ENCODE measurements around the gene SUSD6.
A peak's percentile ranks its signal among the peaks of the same experiment; 100 is the strongest.

SUSD6 gene

DNA sequence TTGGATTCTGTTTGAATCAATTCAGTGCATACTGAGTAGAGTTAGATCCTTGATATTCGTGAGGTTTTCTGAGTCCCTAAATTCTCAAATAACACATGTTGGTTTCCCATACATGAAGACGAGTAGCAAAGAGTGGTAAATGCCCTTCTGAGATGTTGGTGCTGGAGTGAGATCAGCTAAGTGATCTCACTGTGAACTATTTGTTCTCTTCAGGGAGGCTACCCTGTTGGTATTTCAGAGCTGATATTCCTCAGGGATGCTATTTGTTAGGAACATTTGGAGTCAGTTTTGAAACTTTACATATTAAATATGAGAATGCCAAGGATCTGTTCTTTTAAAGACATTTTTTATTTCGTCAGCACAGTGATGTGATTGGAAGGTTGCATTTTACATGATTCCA lies 54.7 kb downstream of the SUSD6 start:
- DNase-seq (ENCODE audit: low read depth in 1 of 2, low spot score in 1 of 2) = no peak
- no peak overlapping the region for H3K27ac ChIP-seq (replicated peaks)
- H3K4me3 ChIP-seq (replicated peaks; ENCODE audit: insufficient read depth, low read length) = no peak overlapping the region
- no peaks in the 10 kb centered on the region for H3K27me3 ChIP-seq (ENCODE audit: insufficient read depth, poor library complexity, severe bottlenecking)
- TF ChIP-seq, protein P1, sequence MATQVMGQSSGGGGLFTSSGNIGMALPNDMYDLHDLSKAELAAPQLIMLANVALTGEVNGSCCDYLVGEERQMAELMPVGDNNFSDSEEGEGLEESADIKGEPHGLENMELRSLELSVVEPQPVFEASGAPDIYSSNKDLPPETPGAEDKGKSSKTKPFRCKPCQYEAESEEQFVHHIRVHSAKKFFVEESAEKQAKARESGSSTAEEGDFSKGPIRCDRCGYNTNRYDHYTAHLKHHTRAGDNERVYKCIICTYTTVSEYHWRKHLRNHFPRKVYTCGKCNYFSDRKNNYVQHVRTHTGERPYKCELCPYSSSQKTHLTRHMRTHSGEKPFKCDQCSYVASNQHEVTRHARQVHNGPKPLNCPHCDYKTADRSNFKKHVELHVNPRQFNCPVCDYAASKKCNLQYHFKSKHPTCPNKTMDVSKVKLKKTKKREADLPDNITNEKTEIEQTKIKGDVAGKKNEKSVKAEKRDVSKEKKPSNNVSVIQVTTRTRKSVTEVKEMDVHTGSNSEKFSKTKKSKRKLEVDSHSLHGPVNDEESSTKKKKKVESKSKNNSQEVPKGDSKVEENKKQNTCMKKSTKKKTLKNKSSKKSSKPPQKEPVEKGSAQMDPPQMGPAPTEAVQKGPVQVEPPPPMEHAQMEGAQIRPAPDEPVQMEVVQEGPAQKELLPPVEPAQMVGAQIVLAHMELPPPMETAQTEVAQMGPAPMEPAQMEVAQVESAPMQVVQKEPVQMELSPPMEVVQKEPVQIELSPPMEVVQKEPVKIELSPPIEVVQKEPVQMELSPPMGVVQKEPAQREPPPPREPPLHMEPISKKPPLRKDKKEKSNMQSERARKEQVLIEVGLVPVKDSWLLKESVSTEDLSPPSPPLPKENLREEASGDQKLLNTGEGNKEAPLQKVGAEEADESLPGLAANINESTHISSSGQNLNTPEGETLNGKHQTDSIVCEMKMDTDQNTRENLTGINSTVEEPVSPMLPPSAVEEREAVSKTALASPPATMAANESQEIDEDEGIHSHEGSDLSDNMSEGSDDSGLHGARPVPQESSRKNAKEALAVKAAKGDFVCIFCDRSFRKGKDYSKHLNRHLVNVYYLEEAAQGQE (IDR thresholded peaks at IDR 0.05; ENCODE audit: insufficient replicate concordance, low read depth) = no peak
- TF ChIP-seq GABPA (IDR thresholded peaks at IDR 0.05; ENCODE audit: low read depth) = no peak
- no peak for TF ChIP-seq POLR2AphosphoS5 (IDR thresholded peaks at IDR 0.05; ENCODE audit: low read depth)
- TF ChIP-seq, protein P2, sequence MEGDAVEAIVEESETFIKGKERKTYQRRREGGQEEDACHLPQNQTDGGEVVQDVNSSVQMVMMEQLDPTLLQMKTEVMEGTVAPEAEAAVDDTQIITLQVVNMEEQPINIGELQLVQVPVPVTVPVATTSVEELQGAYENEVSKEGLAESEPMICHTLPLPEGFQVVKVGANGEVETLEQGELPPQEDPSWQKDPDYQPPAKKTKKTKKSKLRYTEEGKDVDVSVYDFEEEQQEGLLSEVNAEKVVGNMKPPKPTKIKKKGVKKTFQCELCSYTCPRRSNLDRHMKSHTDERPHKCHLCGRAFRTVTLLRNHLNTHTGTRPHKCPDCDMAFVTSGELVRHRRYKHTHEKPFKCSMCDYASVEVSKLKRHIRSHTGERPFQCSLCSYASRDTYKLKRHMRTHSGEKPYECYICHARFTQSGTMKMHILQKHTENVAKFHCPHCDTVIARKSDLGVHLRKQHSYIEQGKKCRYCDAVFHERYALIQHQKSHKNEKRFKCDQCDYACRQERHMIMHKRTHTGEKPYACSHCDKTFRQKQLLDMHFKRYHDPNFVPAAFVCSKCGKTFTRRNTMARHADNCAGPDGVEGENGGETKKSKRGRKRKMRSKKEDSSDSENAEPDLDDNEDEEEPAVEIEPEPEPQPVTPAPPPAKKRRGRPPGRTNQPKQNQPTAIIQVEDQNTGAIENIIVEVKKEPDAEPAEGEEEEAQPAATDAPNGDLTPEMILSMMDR (IDR thresholded peaks at IDR 0.05; ENCODE audit: insufficient read depth, low read length) = no peak
- no peak for TF ChIP-seq SPI1 (IDR thresholded peaks at IDR 0.05; ENCODE audit: borderline replicate concordance, low read depth)

DNA sequence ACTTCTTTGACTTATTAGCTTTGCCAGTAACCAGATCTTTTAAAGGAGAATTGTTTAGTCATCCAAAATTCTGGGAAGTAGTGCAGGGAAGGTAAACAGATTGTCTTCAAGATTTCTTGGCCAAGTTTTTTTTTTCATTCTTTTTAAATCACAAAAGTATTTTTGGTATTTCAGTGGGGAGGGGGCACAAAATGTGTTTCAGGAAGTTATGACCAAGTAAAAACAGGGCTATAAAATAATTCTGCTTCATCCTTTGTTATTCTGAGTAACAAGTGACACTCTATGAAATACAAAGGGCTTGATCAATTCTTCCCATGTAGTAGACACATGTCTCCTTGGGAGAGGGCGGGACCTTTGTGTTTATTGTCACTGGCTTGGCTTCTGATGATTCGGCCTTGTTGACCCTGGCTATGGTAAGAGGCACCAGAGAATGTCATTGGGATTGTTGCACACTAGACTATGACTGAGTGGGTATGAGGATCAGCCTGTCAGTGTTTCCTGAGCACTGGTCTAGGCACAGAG lies 55.4 kb downstream of the SUSD6 start:
- TF ChIP-seq, protein P1 (IDR thresholded peaks at IDR 0.05; ENCODE audit: insufficient replicate concordance, low read depth) = no peak
- no peak for TF ChIP-seq POLR2AphosphoS5 (IDR thresholded peaks at IDR 0.05; ENCODE audit: low read depth)
- TF ChIP-seq GABPA (IDR thresholded peaks at IDR 0.05; ENCODE audit: low read depth) = no peak
- Histone ChIP-seq H3K4me3 (replicated peaks; ENCODE audit: insufficient read depth, low read length) (no peak overlapping the region), H3K27ac (replicated peaks) (no peak overlapping the region), H3K27me3 (ENCODE audit: insufficient read depth, poor library complexity, severe bottlenecking) (no peaks in the 10 kb centered on the region)
- no peak for DNase-seq (ENCODE audit: low read depth in 1 of 2, low spot score in 1 of 2)

DNA sequence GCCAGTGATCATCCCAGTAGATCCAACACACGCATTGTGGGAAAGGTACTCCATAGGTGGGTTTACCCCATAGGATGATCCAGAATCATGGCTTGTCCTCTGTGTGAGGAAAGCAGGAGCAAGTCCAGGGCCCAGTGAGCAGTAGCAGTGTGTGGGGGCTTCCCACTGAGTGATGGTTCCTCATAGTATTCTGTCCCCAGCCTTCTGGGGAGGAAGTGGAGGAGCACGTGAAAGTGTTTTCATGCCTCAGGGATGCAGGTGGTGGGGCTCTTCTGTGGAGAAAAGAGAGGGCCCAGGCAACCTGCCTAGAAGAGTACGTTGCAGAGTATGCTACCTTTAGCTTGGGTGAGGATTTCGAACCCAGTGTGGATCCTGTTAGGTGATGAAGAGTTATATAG lies 56.5 kb downstream of the SUSD6 start:
- Histone ChIP-seq H3K27ac (replicated peaks) (no peak overlapping the region), H3K27me3 (ENCODE audit: insufficient read depth, poor library complexity, severe bottlenecking) (no peaks in the 10 kb centered on the region), H3K4me3 (replicated peaks; ENCODE audit: insufficient read depth, low read length) (no peak overlapping the region)
- TF ChIP-seq, protein P2 (IDR thresholded peaks at IDR 0.05; ENCODE audit: insufficient read depth, low read length) = no peak
- peak; percentile 52; the same call in 1 of the 2 replicates for TF ChIP-seq SPI1 (IDR thresholded peaks at IDR 0.05; ENCODE audit: borderline replicate concordance, low read depth)
- no peak for DNase-seq (ENCODE audit: low read depth in 1 of 2, low spot score in 1 of 2)

DNA sequence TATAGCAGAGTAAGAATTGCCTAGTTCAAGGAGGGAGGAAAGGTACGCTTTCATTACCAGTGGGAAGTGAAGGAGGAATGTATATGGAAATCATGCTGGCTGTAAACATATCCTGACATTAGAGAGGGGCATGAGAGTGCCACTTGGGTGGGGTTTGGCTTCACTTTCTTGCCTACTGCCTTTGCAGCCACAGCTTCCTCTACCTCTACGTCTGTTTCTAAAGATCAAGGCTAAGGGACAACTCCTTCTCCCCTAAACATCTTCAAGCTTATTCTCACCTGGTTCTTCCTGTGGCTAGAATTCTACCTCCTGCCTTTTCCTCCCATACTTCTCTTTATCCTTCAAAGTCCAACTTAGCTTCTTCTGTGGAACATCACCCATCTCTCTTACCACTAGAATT lies 58.0 kb downstream of the SUSD6 start:
- no peak for DNase-seq (ENCODE audit: low read depth in 1 of 2, low spot score in 1 of 2)
- TF ChIP-seq SPI1 (IDR thresholded peaks at IDR 0.05; ENCODE audit: borderline replicate concordance, low read depth) = no peak
- no peak for TF ChIP-seq POLR2AphosphoS5 (IDR thresholded peaks at IDR 0.05; ENCODE audit: low read depth)
- TF ChIP-seq, protein P2 (IDR thresholded peaks at IDR 0.05; ENCODE audit: insufficient read depth, low read length) = no peak
- TF ChIP-seq, protein P1 (IDR thresholded peaks at IDR 0.05; ENCODE audit: insufficient replicate concordance, low read depth) = no peak
- no peak for TF ChIP-seq GABPA (IDR thresholded peaks at IDR 0.05; ENCODE audit: low read depth)
- H3K4me3 ChIP-seq (replicated peaks; ENCODE audit: insufficient read depth, low read length) = no peak overlapping the region
- H3K27me3 ChIP-seq (ENCODE audit: insufficient read depth, poor library complexity, severe bottlenecking) = no peaks in the 10 kb centered on the region
- H3K27ac ChIP-seq (replicated peaks) = no peak overlapping the region
